ENCODE measurements around the gene WWC2. TPM values are rescaled to one million over a fixed set of nuclear protein-coding genes. Genes with fewer than 3 reads are reported as not detected.

The WWC2 gene
- total RNA-seq, 1 experiment from 2014 or later: 126 TPM

DNA sequence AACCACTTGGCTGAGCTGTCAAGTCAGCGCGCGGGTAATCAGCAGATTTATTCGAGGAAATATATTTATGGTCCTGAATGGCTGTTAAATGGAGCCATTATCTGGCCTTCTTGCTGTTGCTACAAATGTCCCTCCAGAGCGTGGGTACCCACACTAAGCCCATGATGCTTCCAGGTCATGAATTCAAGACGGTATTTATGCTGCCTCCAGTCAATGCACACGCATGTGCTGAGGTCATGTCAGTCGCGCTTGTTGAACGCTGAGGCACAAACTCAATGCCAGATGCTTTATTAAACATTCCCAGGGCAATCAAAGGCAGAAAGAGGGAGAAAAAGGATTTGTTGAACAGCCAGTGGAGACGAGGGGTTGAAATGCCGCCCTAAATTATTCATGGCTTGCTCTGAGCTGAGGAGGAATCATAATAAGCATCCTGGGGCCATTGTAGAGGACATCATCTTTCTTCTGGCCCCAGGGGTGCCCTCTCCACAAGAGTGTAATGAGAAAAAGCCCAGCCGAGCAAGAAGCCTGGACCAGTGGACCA, 259.2 kb downstream of the WWC2 start:
- CTCF ChIA-PET: no interaction called here
- ATAC-seq (no peak), DNase-seq (ENCODE audit: low spot score) (no peak)
- H3K36me3 Mint-ChIP-seq: no peaks in the 10 kb centered on the region
- H3K4me3 Mint-ChIP-seq: no peak overlapping the region
- no peaks in the 10 kb centered on the region; the same call in 1 of the 2 replicates for H3K27me3 Mint-ChIP-seq (ENCODE audit: low read depth)
- POLR2A ChIA-PET: no interaction called here
- TF ChIP-seq NR3C1 (CRISPR knock-in tag; conservative IDR thresholded peaks at IDR 0.05; ENCODE audit: low read depth) (no peak), SMAD3 (CRISPR knock-in tag; IDR thresholded peaks at IDR 0.05; ENCODE audit: borderline replicate concordance) (no peak), ARID4B (CRISPR knock-in tag; IDR thresholded peaks at IDR 0.05; ENCODE audit: borderline replicate concordance) (no peak), TP53 (CRISPR knock-in tag; IDR thresholded peaks at IDR 0.05) (no peak), ZNF416 (CRISPR knock-in tag; IDR thresholded peaks at IDR 0.05) (no peak), NFE2L1 (CRISPR knock-in tag; IDR thresholded peaks at IDR 0.05) (no peak)
- peaks cover 6% of the 10 kb centered on the region for H3K9me3 Mint-ChIP-seq
- peaks cover 11% of the 10 kb centered on the region for H3K4me1 Mint-ChIP-seq
- no peak overlapping the region for H3K27ac Mint-ChIP-seq

DNA sequence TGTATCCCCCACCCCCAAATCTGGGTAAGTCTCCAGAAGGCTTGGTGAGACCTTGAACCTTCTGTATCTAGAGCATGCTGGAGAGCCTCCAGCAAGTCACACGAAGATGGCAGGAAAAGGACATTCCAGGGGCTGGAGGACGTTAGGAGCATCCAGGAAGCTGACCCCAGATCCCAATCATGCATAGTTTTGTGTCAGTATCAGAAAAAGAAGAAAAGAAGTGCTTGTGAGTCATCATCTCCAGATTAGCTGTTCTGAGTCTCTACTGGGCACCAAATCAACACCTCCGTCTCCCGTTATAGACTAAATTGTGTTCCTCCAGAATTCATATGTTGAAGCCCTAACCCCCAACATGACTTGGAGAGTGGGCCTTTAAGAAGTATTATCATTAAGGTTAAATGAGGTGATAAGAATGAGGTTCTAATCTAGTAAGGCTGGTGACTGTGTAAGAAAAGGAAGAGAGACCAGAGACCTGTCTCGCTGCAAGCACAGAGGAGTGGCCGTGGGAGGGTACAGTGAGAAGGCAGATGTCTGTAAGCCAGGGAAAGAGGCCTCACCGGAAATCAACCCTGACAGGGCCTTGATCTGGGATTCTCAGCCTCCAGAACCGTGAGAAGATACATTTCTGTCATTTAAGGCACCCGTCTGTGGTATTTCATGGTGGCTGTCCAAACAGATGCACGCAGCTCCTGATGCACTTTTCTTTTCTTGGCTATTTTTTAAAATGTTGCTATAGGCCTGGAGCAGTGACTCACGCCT, 261.3 kb downstream of the WWC2 start:
- DNase-seq (ENCODE audit: low spot score): no peak
- Mint-ChIP-seq H3K36me3 (no peaks in the 10 kb centered on the region), H3K27me3 (ENCODE audit: low read depth) (no peaks in the 10 kb centered on the region; the same call in 1 of the 2 replicates), H3K27ac (no peak overlapping the region), H3K4me1 (peaks cover 15% of the 10 kb centered on the region), H3K9me3 (peaks cover 6% of the 10 kb centered on the region), H3K4me3 (no peak overlapping the region)
- no peak for TF ChIP-seq EMX1 (CRISPR knock-in tag; IDR thresholded peaks at IDR 0.05)
- TF ChIP-seq USF1 (CRISPR knock-in tag; IDR thresholded peaks at IDR 0.05): no peak
- no peak for TF ChIP-seq E2F5 (CRISPR knock-in tag; IDR thresholded peaks at IDR 0.05)
- TF ChIP-seq SMAD4 (CRISPR knock-in tag; IDR thresholded peaks at IDR 0.05): no peak
- TF ChIP-seq KAT7 (CRISPR knock-in tag; IDR thresholded peaks at IDR 0.05; ENCODE audit: borderline replicate concordance): no peak
- no peak for TF ChIP-seq ZNF396 (CRISPR knock-in tag; IDR thresholded peaks at IDR 0.05; ENCODE audit: borderline replicate concordance)
- no peak for TF ChIP-seq ESRRA (CRISPR knock-in tag; IDR thresholded peaks at IDR 0.05; ENCODE audit: borderline replicate concordance)
- no peak for TF ChIP-seq GRHL2 (CRISPR knock-in tag; IDR thresholded peaks at IDR 0.05; ENCODE audit: insufficient replicate concordance, severe bottlenecking)
- TF ChIP-seq, protein P1, sequence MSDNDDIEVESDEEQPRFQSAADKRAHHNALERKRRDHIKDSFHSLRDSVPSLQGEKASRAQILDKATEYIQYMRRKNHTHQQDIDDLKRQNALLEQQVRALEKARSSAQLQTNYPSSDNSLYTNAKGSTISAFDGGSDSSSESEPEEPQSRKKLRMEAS (CRISPR knock-in tag; IDR thresholded peaks at IDR 0.05): no peak
- CTCF ChIA-PET: no interaction called here
- no peak for ATAC-seq
- POLR2A ChIA-PET: no interaction called here

DNA sequence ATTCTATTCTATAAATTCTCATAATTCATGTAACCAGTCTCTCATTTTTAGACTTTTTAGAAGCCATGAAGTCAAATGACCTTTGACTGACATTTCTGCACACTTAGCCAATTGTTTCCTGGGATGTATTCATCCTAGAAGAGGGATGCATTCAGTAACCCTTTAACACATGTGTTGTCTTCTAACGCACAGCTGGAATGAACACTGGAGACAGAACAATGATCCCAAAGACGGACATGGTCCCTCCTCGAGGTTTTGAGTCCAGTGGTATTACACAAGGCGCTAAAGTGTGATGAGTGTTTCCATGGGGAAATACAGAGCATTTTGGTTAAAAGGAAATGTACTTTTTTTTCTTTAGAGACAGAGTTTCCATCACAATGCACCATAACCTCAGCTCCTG, 263.0 kb downstream of the WWC2 start:
- H3K4me1 Mint-ChIP-seq: peaks cover 15% of the 10 kb centered on the region
- no peak for ATAC-seq
- no peak overlapping the region for H3K4me3 Mint-ChIP-seq
- H3K27me3 Mint-ChIP-seq (ENCODE audit: low read depth): no peaks in the 10 kb centered on the region; the same call in 1 of the 2 replicates
- no peaks in the 10 kb centered on the region for H3K36me3 Mint-ChIP-seq
- TF ChIP-seq OVOL2 (CRISPR knock-in tag; IDR thresholded peaks at IDR 0.05; ENCODE audit: borderline replicate concordance): no peak
- no peak for TF ChIP-seq IRF2 (CRISPR knock-in tag; IDR thresholded peaks at IDR 0.05; ENCODE audit: borderline replicate concordance, low read depth)
- no peak for TF ChIP-seq NFYB (CRISPR knock-in tag; conservative IDR thresholded peaks at IDR 0.05; ENCODE audit: low read depth)
- H3K9me3 Mint-ChIP-seq: peaks cover 6% of the 10 kb centered on the region
- ChIA-PET CTCF (interaction anchor here (0.8 to 1.6 kb wide), 2 partner anchors 37 to 424 kb away, joined by 3 to 5 read pairs; no protein-coding TSS in a partner anchor), POLR2A (no interaction called here)
- no peak for DNase-seq (ENCODE audit: low spot score)
- no peak overlapping the region for H3K27ac Mint-ChIP-seq
